OCI-LY7 (cell line): ENCODE data around the gene SCGN. TPM values are rescaled to one million over a fixed set of nuclear protein-coding genes. Genes with fewer than 3 reads are reported as not detected.

Source experiments
- BruUV-seq: library from RNA; stranded (reverse); fragments of 400-500 nt; replicated peaks from 2 replicates; lab custom pipeline; 2021; lab: Mats Ljungman, UMichigan
- CTCF ChIA-PET: fragments of 300-600 bp; sonication (Branson Sonifier 250); formaldehyde crosslinking; loops from one replicate; lab custom pipeline; 2022; ENCODE audit warnings: antibody characterized with exemption; ENCODE audit not compliant: unreplicated experiment; lab: Charles Lee
- POLR2A ChIA-PET: fragments of 300-600 bp; sonication (Branson Sonifier 250); formaldehyde crosslinking; loops from one replicate; lab custom pipeline; 2022; ENCODE audit warnings: antibody characterized with exemption; lab: Charles Lee
- DNase-seq: peaks from one replicate; pipeline ENCODE4 v3.0.0-alpha.2; 2015; ENCODE audit warnings: low spot score
- H2AFZ ChIP-seq: fragments of 200-600 bp; sonication (generic), shearing (Covaris generic); 2 replicates; pipeline ENCODE4 v1.6.1; 2014; ENCODE audit warnings: mild to moderate bottlenecking, antibody characterized with exemption, low read length, moderate library complexity
- H3K27ac ChIP-seq: fragments of 200-600 bp; sonication (generic); 2 replicates; pipeline ENCODE4 v1.5.1; 2014; ENCODE audit warnings: mixed run types, low read depth, mild to moderate bottlenecking, moderate library complexity, low read length, inconsistent platforms; ENCODE audit not compliant: poor library complexity, severe bottlenecking
- H3K36me3 ChIP-seq: fragments of 200-600 bp; sonication (generic); 2 replicates; pipeline ENCODE4 v1.6.1; 2014; ENCODE audit warnings: mild to moderate bottlenecking, antibody characterized with exemption, low read length, moderate library complexity, mixed read lengths; ENCODE audit not compliant: insufficient read depth
- H3K4me1 ChIP-seq: fragments of 200-600 bp; sonication (generic); 2 replicates; pipeline ENCODE4 v1.5.1; 2014; ENCODE audit warnings: mild to moderate bottlenecking, low read length; ENCODE audit not compliant: insufficient read depth, poor library complexity, severe bottlenecking
- H3K4me2 ChIP-seq: fragments of 200-600 bp; sonication (generic); 2 replicates; pipeline ENCODE4 v1.6.1; 2014; ENCODE audit warnings: mild to moderate bottlenecking, low read length
- H3K4me3 ChIP-seq: fragments of 200-600 bp; sonication (generic); 2 replicates; pipeline ENCODE4 v1.5.1; 2014; ENCODE audit warnings: mild to moderate bottlenecking, low read depth, low read length; ENCODE audit not compliant: poor library complexity, severe bottlenecking
- H3K79me2 ChIP-seq: fragments of 200-600 bp; sonication (generic); 2 replicates; pipeline ENCODE4 v1.6.1; 2016; ENCODE audit warnings: low read depth, mild to moderate bottlenecking, low read length, moderate library complexity, mixed read lengths; ENCODE audit not compliant: insufficient read depth
- H3K9me2 ChIP-seq: fragments of 200-600 bp; sonication (generic); 2 replicates; pipeline ENCODE4 v1.6.1; 2016; ENCODE audit warnings: mild to moderate bottlenecking, low read length, mixed read lengths; ENCODE audit not compliant: insufficient read depth
- H3K9me3 ChIP-seq: fragments of 200-600 bp; sonication (generic); 2 replicates; pipeline ENCODE4 v1.6.1; 2014; ENCODE audit warnings: mild to moderate bottlenecking, mixed run types, low read length, mixed read lengths
- H4K20me1 ChIP-seq: fragments of 200-600 bp; sonication (generic); 2 replicates; pipeline ENCODE4 v1.6.1; 2014; ENCODE audit warnings: mild to moderate bottlenecking, antibody characterized with exemption, low read length, moderate library complexity, mixed read lengths; ENCODE audit not compliant: insufficient read depth
- CTCF ChIP-seq: fragments of 200-600 bp; sonication (generic); conservative IDR thresholded peaks from 2 replicates; pipeline ENCODE4 v1.5.1; 2014; ENCODE audit warnings: mild to moderate bottlenecking, antibody characterized with exemption, low read length, moderate library complexity, mixed read lengths
- EZH2phosphoT487 ChIP-seq: fragments of 200-600 bp; sonication (generic); IDR thresholded peaks from 2 replicates; pipeline ENCODE4 v1.6.1; 2018; ENCODE audit warnings: low read depth, borderline replicate concordance, mild to moderate bottlenecking, mixed run types, antibody characterized with exemption, low read length, moderate library complexity, mixed read lengths
- intact Hi-C: fragments of 100-400 bp; cut with micrococcal nuclease; formaldehyde crosslinking; loops from one replicate; pipeline ENCODE4 v1.10.0; 2022; ENCODE audit not compliant: unreplicated experiment
- total RNA-seq, 2 experiments: library from RNA; depleted of rRNA in 1 of 2; stranded (reverse); fragments of >200 nt in 1 of 2; shearing (Covaris generic) in 1 of 2; gene quantifications; 2 replicates each; pipeline ENCODE4 v1.2.3, GENCODE V29; 2014 to 2022

The SCGN gene
- total RNA-seq, 2 experiments from 2014 or later, result not detected

GRCh38 chr6:25606151-25606550 is 45.9 kb upstream of the SCGN start:
- POLR2A ChIA-PET, result interaction anchor here (0.8 kb wide), 1 partner anchor 10 kb away, joined by 3 read pairs; no protein-coding TSS in a partner anchor
- Histone ChIP-seq H3K36me3 (peaks cover 40% of the 10 kb centered on the region), H3K27ac (no peak overlapping the region), H3K4me2 (no peak overlapping the region), H2AFZ (no peak overlapping the region), H3K4me1 (peaks cover 5% of the 10 kb centered on the region), H4K20me1 (no peaks in the 10 kb centered on the region), H3K79me2 (no peaks in the 10 kb centered on the region), H3K4me3 (no peak overlapping the region), H3K9me3 (no peaks in the 10 kb centered on the region), H3K9me2 (no peaks in the 10 kb centered on the region)
- intact Hi-C loops, result no loop called here
- CTCF ChIA-PET, result no interaction called here
- no TSS peak for BruUV-seq
- no peak for DNase-seq
- TF ChIP-seq EZH2phosphoT487, result no peak
- TF ChIP-seq CTCF, result no peak

- ChIA-PET CTCF (no interaction called here), POLR2A (interaction anchor here (0.6 to 1.2 kb wide), 5 partner anchors 9 to 380 kb away, joined by 3 to 5 read pairs (median 3); no protein-coding TSS in a partner anchor)
- no peak overlapping the region for H3K4me3 ChIP-seq
- H3K36me3 ChIP-seq, result peaks cover 65% of the 10 kb centered on the region
- DNase-seq, result no peak
- no peak overlapping the region for H3K4me2 ChIP-seq
- no peaks in the 10 kb centered on the region for H3K9me3 ChIP-seq
- H3K4me1 ChIP-seq, result no peaks in the 10 kb centered on the region
- no peaks in the 10 kb centered on the region for H4K20me1 ChIP-seq
- H3K79me2 ChIP-seq, result no peaks in the 10 kb centered on the region
- TF ChIP-seq CTCF (no peak), EZH2phosphoT487 (no peak)
- intact Hi-C loops, result no loop called here
- no peak overlapping the region for H2AFZ ChIP-seq
- H3K9me2 ChIP-seq, result no peaks in the 10 kb centered on the region
- BruUV-seq, result no TSS peak
- no peak overlapping the region for H3K27ac ChIP-seq
Measured at GRCh38 chr6:25608558-25609174, 43.3 kb upstream of the SCGN start.

- Histone ChIP-seq H2AFZ (no peak overlapping the region), H3K4me1 (peaks cover 4% of the 10 kb centered on the region), H3K79me2 (no peaks in the 10 kb centered on the region), H3K36me3 (peaks cover 61% of the 10 kb centered on the region), H3K9me3 (no peaks in the 10 kb centered on the region), H3K4me2 (no peak overlapping the region), H3K4me3 (no peak overlapping the region), H3K9me2 (no peaks in the 10 kb centered on the region), H3K27ac (no peak overlapping the region), H4K20me1 (no peaks in the 10 kb centered on the region)
- TF ChIP-seq CTCF (no peak), EZH2phosphoT487 (no peak)
- ChIA-PET POLR2A (interaction anchor here (1.0 kb wide), 1 partner anchor 89 kb away, joined by 3 read pairs; no protein-coding TSS in a partner anchor), CTCF (no interaction called here)
- no TSS peak for BruUV-seq
- DNase-seq, result no peak
- intact Hi-C loops, result no loop called here
Measured at GRCh38 chr6:25612666-25613065, 39.3 kb upstream of the SCGN start.
